ENCODE measurements around the gene MANBA.

Gene MANBA

DNA sequence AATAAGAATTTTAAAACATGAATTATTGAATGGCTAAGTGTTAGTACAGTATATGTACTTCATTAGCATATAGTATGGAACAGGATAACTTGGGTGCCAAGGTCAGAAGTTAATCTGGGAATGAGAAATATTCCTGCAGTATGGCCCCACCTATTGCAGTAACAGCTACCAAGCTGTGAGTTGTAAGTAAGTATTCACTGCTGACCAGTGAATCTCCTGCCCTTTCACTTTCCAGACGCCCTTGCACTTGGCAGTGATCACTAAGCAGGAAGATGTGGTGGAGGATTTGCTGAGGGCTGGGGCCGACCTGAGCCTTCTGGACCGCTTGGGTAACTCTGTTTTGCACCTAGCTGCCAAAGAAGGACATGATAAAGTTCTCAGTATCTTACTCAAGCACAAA, 154.5 kb downstream of the MANBA start:
- Histone ChIP-seq H3K79me2 (ENCODE audit: control insufficient read depth, insufficient read depth, low read length, poor library complexity) (no peaks in the 10 kb centered on the region), H3K9me3 (ENCODE audit: insufficient read depth, low read depth, low read length) (no peaks in the 10 kb centered on the region), H3K9ac (ENCODE audit: low read length) (no peak overlapping the region), H4K91ac (ENCODE audit: low read depth, low read length) (no peak overlapping the region), H2BK12ac (ENCODE audit: low read length) (no peak overlapping the region), H2BK5ac (ENCODE audit: low read depth, low read length, poor library complexity) (no peak overlapping the region), H3K36me3 (ENCODE audit: control insufficient read depth in 1 of 2, insufficient read depth in 2 of 2, low read length in 2 of 2) (peaks cover 19 to 26% of the 10 kb centered on the region in 2 experiments), H2AK5ac (ENCODE audit: low read length) (no peak overlapping the region), H4K8ac (ENCODE audit: low read depth, low read length) (no peak overlapping the region), H2AFZ (ENCODE audit: insufficient read depth, low read length, poor library complexity) (no peak overlapping the region), H2BK120ac (ENCODE audit: insufficient read depth, low read length, poor library complexity) (no peak overlapping the region), H3K79me1 (ENCODE audit: low read length) (no peaks in the 10 kb centered on the region), H3K23ac (ENCODE audit: low read length) (no peak overlapping the region), H4K12ac (ENCODE audit: low read depth, low read length) (no peak overlapping the region), H3K4ac (ENCODE audit: low read depth, low read length) (no peak overlapping the region), H3K4me1 (ENCODE audit: control insufficient read depth in 1 of 2, insufficient read depth in 2 of 2, low read length in 2 of 2) (peaks cover 0 to 3% of the 10 kb centered on the region in 2 experiments), H3K27ac (ENCODE audit: low read depth, low read length) (no peak overlapping the region), H3K4me2 (ENCODE audit: low read length) (no peak overlapping the region), H3K14ac (ENCODE audit: low read length) (no peak overlapping the region), H3K4me3 (ENCODE audit: low read depth, low read length) (no peak overlapping the region), H3K18ac (ENCODE audit: low read length) (no peak overlapping the region), H3K27me3 (ENCODE audit: insufficient read depth, low read length) (no peaks in the 10 kb centered on the region)
- DNase-seq, result no peak
- WGBS (ENCODE audit: extremely low coverage, insufficient coverage, insufficient read length), result no CpG with 5 or more reads among the region's 3 CpGs

DNA sequence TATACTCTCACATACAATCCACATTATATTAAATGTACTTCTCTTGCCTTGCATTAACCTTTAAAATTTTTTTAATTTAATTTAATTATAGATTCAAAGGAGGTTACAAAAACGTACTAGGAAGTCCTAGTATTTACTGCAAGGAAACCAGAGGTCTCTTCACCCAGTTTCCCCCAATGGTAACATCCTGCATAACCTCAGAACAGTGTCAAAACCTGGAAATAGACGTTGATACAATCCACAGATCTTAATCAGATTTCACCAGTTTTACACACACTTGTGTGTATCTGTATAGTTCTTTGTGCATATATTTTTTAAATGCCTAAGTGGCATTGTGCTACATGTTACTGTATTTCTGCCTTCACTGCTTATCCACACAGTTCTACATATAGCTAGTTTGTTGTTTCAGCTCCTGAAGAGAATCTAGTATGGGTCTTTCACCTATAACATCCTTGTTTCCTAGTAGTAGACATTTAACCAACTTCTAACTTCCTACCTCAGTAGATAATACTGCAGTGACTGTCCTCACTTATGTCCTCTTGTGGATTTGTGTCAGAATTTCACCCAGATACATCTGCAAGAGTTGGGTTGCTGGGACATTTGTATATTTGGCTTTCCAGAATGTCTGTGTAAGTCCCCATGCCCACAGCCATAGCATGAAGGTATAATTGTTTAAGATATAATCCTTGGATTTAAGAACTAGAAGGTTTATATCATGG, 156.4 kb downstream of the MANBA start:
- no CpG with 5 or more reads among the region's 2 CpGs for WGBS (ENCODE audit: extremely low coverage, insufficient coverage, insufficient read length)
- Histone ChIP-seq H3K4ac (ENCODE audit: low read depth, low read length) (no peak overlapping the region), H2AFZ (ENCODE audit: insufficient read depth, low read length, poor library complexity) (no peak overlapping the region), H3K4me1 (ENCODE audit: control insufficient read depth in 1 of 2, insufficient read depth in 2 of 2, low read length in 2 of 2) (peaks cover 0 to 3% of the 10 kb centered on the region in 2 experiments), H3K36me3 (ENCODE audit: control insufficient read depth in 1 of 2, insufficient read depth in 2 of 2, low read length in 2 of 2) (peaks cover 14 to 21% of the 10 kb centered on the region in 2 experiments), H3K9ac (ENCODE audit: low read length) (no peak overlapping the region), H4K12ac (ENCODE audit: low read depth, low read length) (no peak overlapping the region), H3K9me3 (ENCODE audit: insufficient read depth, low read depth, low read length) (no peaks in the 10 kb centered on the region), H3K4me2 (ENCODE audit: low read length) (no peak overlapping the region), H2AK5ac (ENCODE audit: low read length) (no peak overlapping the region), H3K27me3 (ENCODE audit: insufficient read depth, low read length) (no peaks in the 10 kb centered on the region), H3K14ac (ENCODE audit: low read length) (no peak overlapping the region), H4K8ac (ENCODE audit: low read depth, low read length) (no peak overlapping the region), H2BK5ac (ENCODE audit: low read depth, low read length, poor library complexity) (no peak overlapping the region), H3K23ac (ENCODE audit: low read length) (no peak overlapping the region), H3K18ac (ENCODE audit: low read length) (no peak overlapping the region), H4K91ac (ENCODE audit: low read depth, low read length) (no peak overlapping the region), H2BK120ac (ENCODE audit: insufficient read depth, low read length, poor library complexity) (no peak overlapping the region), H2BK12ac (ENCODE audit: low read length) (no peak overlapping the region), H3K79me2 (ENCODE audit: control insufficient read depth, insufficient read depth, low read length, poor library complexity) (no peaks in the 10 kb centered on the region), H3K27ac (ENCODE audit: low read depth, low read length) (no peak overlapping the region), H3K79me1 (ENCODE audit: low read length) (no peaks in the 10 kb centered on the region), H3K4me3 (ENCODE audit: low read depth, low read length) (no peak overlapping the region)
- DNase-seq, result no peak

DNA sequence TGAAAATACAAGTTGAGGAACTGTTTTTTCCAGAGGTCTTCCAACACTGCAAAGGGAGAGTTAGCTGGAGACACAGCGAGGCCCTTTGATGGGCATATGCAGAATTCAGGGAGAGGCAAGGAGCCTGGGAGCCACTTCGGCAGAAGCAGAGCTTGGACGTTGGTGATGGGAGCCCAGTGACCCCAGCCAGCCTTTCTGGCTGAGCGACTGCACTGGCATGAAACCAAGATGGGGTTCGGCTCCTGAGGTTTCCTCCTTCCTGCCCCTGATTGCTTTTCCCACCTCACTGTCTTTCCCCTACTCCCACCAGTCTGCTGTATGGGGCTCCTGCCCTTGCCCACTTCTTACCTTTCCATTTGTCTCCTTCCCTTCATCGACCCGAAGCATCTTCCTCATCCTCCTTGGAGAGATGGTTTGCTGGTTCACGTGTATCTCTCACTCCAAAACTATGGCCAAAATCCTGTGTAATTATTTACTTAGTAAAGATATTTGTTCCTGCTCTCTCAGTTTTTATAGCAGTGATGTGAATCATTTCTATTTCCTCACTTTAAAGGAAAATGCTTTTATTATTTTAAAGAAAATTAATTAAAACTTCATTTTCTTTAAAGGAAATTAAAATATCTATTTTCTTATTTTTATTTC, 159.1 kb downstream of the MANBA start:
- no peak for DNase-seq
- no peaks in the 10 kb centered on the region for H3K79me2 ChIP-seq (ENCODE audit: control insufficient read depth, insufficient read depth, low read length, poor library complexity)
- H4K8ac ChIP-seq (ENCODE audit: low read depth, low read length), result no peak overlapping the region
- H3K23ac ChIP-seq (ENCODE audit: low read length), result no peak overlapping the region
- no peak overlapping the region for H2BK5ac ChIP-seq (ENCODE audit: low read depth, low read length, poor library complexity)
- H3K79me1 ChIP-seq (ENCODE audit: low read length), result no peaks in the 10 kb centered on the region
- H3K4ac ChIP-seq (ENCODE audit: low read depth, low read length), result no peak overlapping the region
- no peak overlapping the region for H2BK12ac ChIP-seq (ENCODE audit: low read length)
- H3K14ac ChIP-seq (ENCODE audit: low read length), result no peak overlapping the region
- no peak overlapping the region for H3K18ac ChIP-seq (ENCODE audit: low read length)
- no peak overlapping the region for H2AFZ ChIP-seq (ENCODE audit: insufficient read depth, low read length, poor library complexity)
- no peak overlapping the region for H3K27ac ChIP-seq (ENCODE audit: low read depth, low read length)
- H3K9me3 ChIP-seq (ENCODE audit: insufficient read depth, low read depth, low read length), result no peaks in the 10 kb centered on the region
- no peak overlapping the region for H4K91ac ChIP-seq (ENCODE audit: low read depth, low read length)
- H3K4me1 ChIP-seq (ENCODE audit: control insufficient read depth in 1 of 2, insufficient read depth in 2 of 2, low read length in 2 of 2), result no peaks in the 10 kb centered on the region
- no peak overlapping the region for H3K4me2 ChIP-seq (ENCODE audit: low read length)
- H3K36me3 ChIP-seq (ENCODE audit: control insufficient read depth in 1 of 2, insufficient read depth in 2 of 2, low read length in 2 of 2), result peaks cover 5 to 16% of the 10 kb centered on the region in 2 experiments
- no peaks in the 10 kb centered on the region for H3K27me3 ChIP-seq (ENCODE audit: insufficient read depth, low read length)
- WGBS (ENCODE audit: extremely low coverage, insufficient coverage, insufficient read length), result no CpG with 5 or more reads among the region's 8 CpGs
- H2BK120ac ChIP-seq (ENCODE audit: insufficient read depth, low read length, poor library complexity), result no peak overlapping the region
- H4K12ac ChIP-seq (ENCODE audit: low read depth, low read length), result no peak overlapping the region
- no peak overlapping the region for H3K9ac ChIP-seq (ENCODE audit: low read length)
- no peak overlapping the region for H3K4me3 ChIP-seq (ENCODE audit: low read depth, low read length)
- H2AK5ac ChIP-seq (ENCODE audit: low read length), result no peak overlapping the region

- no peak overlapping the region for H2AK5ac ChIP-seq (ENCODE audit: low read length)
- H3K9me3 ChIP-seq (ENCODE audit: insufficient read depth, low read depth, low read length), result no peaks in the 10 kb centered on the region
- no peak overlapping the region for H4K8ac ChIP-seq (ENCODE audit: low read depth, low read length)
- H3K27me3 ChIP-seq (ENCODE audit: insufficient read depth, low read length), result no peaks in the 10 kb centered on the region
- no peak overlapping the region for H3K14ac ChIP-seq (ENCODE audit: low read length)
- no peak overlapping the region for H4K91ac ChIP-seq (ENCODE audit: low read depth, low read length)
- no peak overlapping the region for H3K4me2 ChIP-seq (ENCODE audit: low read length)
- no peak overlapping the region for H2BK12ac ChIP-seq (ENCODE audit: low read length)
- no peak overlapping the region for H4K12ac ChIP-seq (ENCODE audit: low read depth, low read length)
- no peak overlapping the region for H3K9ac ChIP-seq (ENCODE audit: low read length)
- no peak overlapping the region for H2AFZ ChIP-seq (ENCODE audit: insufficient read depth, low read length, poor library complexity)
- H2BK120ac ChIP-seq (ENCODE audit: insufficient read depth, low read length, poor library complexity), result no peak overlapping the region
- DNase-seq, result no peak
- no peak overlapping the region for H3K4me3 ChIP-seq (ENCODE audit: low read depth, low read length)
- no peak overlapping the region for H3K23ac ChIP-seq (ENCODE audit: low read length)
- no peak overlapping the region for H2BK5ac ChIP-seq (ENCODE audit: low read depth, low read length, poor library complexity)
- H3K79me1 ChIP-seq (ENCODE audit: low read length), result no peaks in the 10 kb centered on the region
- no peak overlapping the region for H3K4ac ChIP-seq (ENCODE audit: low read depth, low read length)
- H3K27ac ChIP-seq (ENCODE audit: low read depth, low read length), result no peak overlapping the region
- no peaks in the 10 kb centered on the region for H3K4me1 ChIP-seq (ENCODE audit: control insufficient read depth in 1 of 2, insufficient read depth in 2 of 2, low read length in 2 of 2)
- H3K18ac ChIP-seq (ENCODE audit: low read length), result no peak overlapping the region
- H3K36me3 ChIP-seq (ENCODE audit: control insufficient read depth in 1 of 2, insufficient read depth in 2 of 2, low read length in 2 of 2), result peaks cover 5 to 16% of the 10 kb centered on the region in 2 experiments
- H3K79me2 ChIP-seq (ENCODE audit: control insufficient read depth, insufficient read depth, low read length, poor library complexity), result no peaks in the 10 kb centered on the region
Observed at GRCh38 chr4:102600689-102601088, 160.1 kb downstream of the MANBA start.

All from trophoblast cell (in vitro differentiated cells and primary cell).